ENCODE measurements around the gene EXOC6B. TPM values are rescaled to one million over a fixed set of nuclear protein-coding genes. Genes with fewer than 3 reads are reported as not detected.

Gene EXOC6B
- total RNA-seq, 2 experiments from 2014 or later: 16.9 to 17.5 TPM

GRCh38 chr2:72271766-72272641, 553.8 kb downstream of the EXOC6B start:
- TF ChIP-seq CTCF (IDR thresholded peaks at IDR 0.05): no peak
- H3K4me3 ChIP-seq (ENCODE audit: low read length): no peak overlapping the region
- H3K4me1 Mint-ChIP-seq (ENCODE audit: low read depth): no peaks in the 10 kb centered on the region
- H3K9me3 ChIP-seq (ENCODE audit: control insufficient read depth in 1 of 2, insufficient read depth in 1 of 2, low read length in 2 of 2): peaks cover 0 to 3% of the 10 kb centered on the region in 2 experiments
- intact Hi-C loops (cut with DNase I, micrococcal nuclease): no loop called here
- H3K4me1 ChIP-seq (ENCODE audit: insufficient read depth, low read length): no peaks in the 10 kb centered on the region
- H3K36me3 ChIP-seq (ENCODE audit: insufficient read depth, low read length): no peaks in the 10 kb centered on the region
- H3K27me3 ChIP-seq (ENCODE audit: control insufficient read depth in 1 of 2, insufficient read depth in 2 of 2, low read length in 2 of 2): no peaks in the 10 kb centered on the region
- H3K36me3 Mint-ChIP-seq (ENCODE audit: low read depth): peaks cover 4% of the 10 kb centered on the region
- H3K27ac Mint-ChIP-seq: no peak overlapping the region
- H3K27ac ChIP-seq (ENCODE audit: low read depth in 1 of 2, low read length in 2 of 2): no peak overlapping the region
- DNase-seq (no peak), ATAC-seq (ENCODE audit: poor library complexity) (no peak)
- H3K27me3 Mint-ChIP-seq: no peaks in the 10 kb centered on the region
- no peak overlapping the region for H3K4me3 Mint-ChIP-seq
- ChIA-PET CTCF (no interaction called here), POLR2A (no interaction called here)
- H3K9me3 Mint-ChIP-seq: peaks cover 2% of the 10 kb centered on the region

- Histone ChIP-seq H3K4me1 (ENCODE audit: insufficient read depth, low read length) (no peaks in the 10 kb centered on the region), H3K27me3 (ENCODE audit: control insufficient read depth in 1 of 2, insufficient read depth in 2 of 2, low read length in 2 of 2) (no peaks in the 10 kb centered on the region), H3K9me3 (ENCODE audit: control insufficient read depth in 1 of 2, insufficient read depth in 1 of 2, low read length in 2 of 2) (peaks cover 0 to 3% of the 10 kb centered on the region in 2 experiments), H3K27ac (ENCODE audit: low read depth in 1 of 2, low read length in 2 of 2) (no peak overlapping the region), H3K36me3 (ENCODE audit: insufficient read depth, low read length) (no peaks in the 10 kb centered on the region), H3K4me3 (ENCODE audit: low read length) (no peak overlapping the region)
- no peak for DNase-seq
- intact Hi-C loops (cut with DNase I, micrococcal nuclease): no loop called here
- Mint-ChIP-seq H3K4me3 (no peak overlapping the region), H3K27ac (no peak overlapping the region), H3K9me3 (peaks cover 2% of the 10 kb centered on the region), H3K36me3 (ENCODE audit: low read depth) (peaks cover 4% of the 10 kb centered on the region), H3K4me1 (ENCODE audit: low read depth) (no peaks in the 10 kb centered on the region), H3K27me3 (no peaks in the 10 kb centered on the region)
- ATAC-seq (ENCODE audit: poor library complexity): no peak
- TF ChIP-seq CTCF (IDR thresholded peaks at IDR 0.05): no peak
- ChIA-PET CTCF (no interaction called here), POLR2A (no interaction called here)
Measured at GRCh38 chr2:72271276-72271614, 554.6 kb downstream of the EXOC6B start.

- ATAC-seq (ENCODE audit: poor library complexity) (no peak), DNase-seq (no peak)
- Mint-ChIP-seq H3K4me3 (no peak overlapping the region), H3K27ac (no peak overlapping the region), H3K9me3 (peaks cover 2% of the 10 kb centered on the region), H3K36me3 (ENCODE audit: low read depth) (peaks cover 4% of the 10 kb centered on the region), H3K27me3 (no peaks in the 10 kb centered on the region), H3K4me1 (ENCODE audit: low read depth) (no peaks in the 10 kb centered on the region)
- H3K4me1 ChIP-seq (ENCODE audit: insufficient read depth, low read length): no peaks in the 10 kb centered on the region
- H3K27ac ChIP-seq (ENCODE audit: low read depth in 1 of 2, low read length in 2 of 2): no peak overlapping the region
- H3K4me3 ChIP-seq (ENCODE audit: low read length): no peak overlapping the region
- ChIA-PET CTCF (no interaction called here), POLR2A (no interaction called here)
- peaks cover 0 to 3% of the 10 kb centered on the region in 2 experiments for H3K9me3 ChIP-seq (ENCODE audit: control insufficient read depth in 1 of 2, insufficient read depth in 1 of 2, low read length in 2 of 2)
- TF ChIP-seq CTCF (IDR thresholded peaks at IDR 0.05): no peak
- no peaks in the 10 kb centered on the region for H3K27me3 ChIP-seq (ENCODE audit: control insufficient read depth in 1 of 2, insufficient read depth in 2 of 2, low read length in 2 of 2)
- no peaks in the 10 kb centered on the region for H3K36me3 ChIP-seq (ENCODE audit: insufficient read depth, low read length)
- intact Hi-C loops (cut with DNase I, micrococcal nuclease): no loop called here
Measured at GRCh38 chr2:72270556-72271275, 555.1 kb downstream of the EXOC6B start.
